ENCODE data around the gene PSMB9. TPM values are rescaled to one million over a fixed set of nuclear protein-coding genes. Genes with fewer than 3 reads are reported as not detected.

The PSMB9 gene
- total RNA-seq, 2 experiments from 2014 or later: 219 to 229 TPM

DNA sequence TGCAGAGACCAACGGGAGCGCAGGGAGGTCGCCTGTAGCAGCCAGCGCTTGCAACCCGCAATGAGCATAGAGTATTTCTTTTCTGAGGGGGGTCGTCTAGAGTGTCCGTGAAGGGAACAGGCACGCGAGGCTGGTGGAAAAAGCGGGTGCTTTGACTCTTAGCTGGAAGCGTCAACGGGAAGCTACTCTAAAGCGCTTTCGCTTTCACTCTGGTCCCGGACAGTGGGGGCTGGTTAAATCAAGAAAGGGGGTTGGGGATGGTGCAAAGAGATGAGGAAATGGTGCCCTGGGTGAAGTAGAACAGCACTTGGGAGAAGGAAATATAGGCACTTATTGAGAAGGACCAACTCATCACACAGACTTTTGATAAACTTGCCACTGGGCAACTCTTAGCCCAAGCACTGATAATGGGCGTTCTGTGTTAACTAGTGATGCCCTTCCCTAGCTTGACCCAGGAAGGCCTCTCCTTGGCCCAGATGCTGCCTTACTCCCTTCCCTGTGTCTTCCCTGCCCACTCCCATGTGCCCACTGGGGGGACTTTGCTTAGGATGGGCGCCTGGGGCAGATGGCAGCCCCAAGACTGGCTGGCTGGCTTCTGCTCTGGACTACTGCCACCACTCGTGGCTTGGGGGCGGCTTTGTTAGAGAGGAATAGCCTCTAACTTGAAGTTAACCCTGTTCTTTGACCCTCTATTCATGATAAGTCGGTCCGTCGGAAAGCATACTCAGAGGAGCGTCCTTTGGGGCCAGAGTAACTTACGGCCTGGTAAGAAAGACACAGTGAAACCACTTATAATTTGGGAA is 585 bp downstream of the PSMB9 start:
- CTCF ChIA-PET: interaction anchor here (1.0 to 12.3 kb wide), 12 partner anchors 10 to 130 kb away, joined by 3 to 400 read pairs (median 6); partner anchors contain the start of genes HLA-DMA, PSMB8 and TAP2
- intact Hi-C loops (cut with micrococcal nuclease): no loop called here
- Mint-ChIP-seq H3K4me3 (peak overlapping the region; percentile 94), H3K27ac (peak overlapping the region; percentile 100), H3K4me1 (ENCODE audit: low read depth) (peaks cover 55% of the 10 kb centered on the region), H3K36me3 (ENCODE audit: low read depth) (peaks cover 80% of the 10 kb centered on the region), H3K27me3 (no peaks in the 10 kb centered on the region), H3K9me3 (no peaks in the 10 kb centered on the region)
- ATAC-seq (peak; percentile 28), DNase-seq (peak; percentile 74)
- TF ChIP-seq, protein P1, sequence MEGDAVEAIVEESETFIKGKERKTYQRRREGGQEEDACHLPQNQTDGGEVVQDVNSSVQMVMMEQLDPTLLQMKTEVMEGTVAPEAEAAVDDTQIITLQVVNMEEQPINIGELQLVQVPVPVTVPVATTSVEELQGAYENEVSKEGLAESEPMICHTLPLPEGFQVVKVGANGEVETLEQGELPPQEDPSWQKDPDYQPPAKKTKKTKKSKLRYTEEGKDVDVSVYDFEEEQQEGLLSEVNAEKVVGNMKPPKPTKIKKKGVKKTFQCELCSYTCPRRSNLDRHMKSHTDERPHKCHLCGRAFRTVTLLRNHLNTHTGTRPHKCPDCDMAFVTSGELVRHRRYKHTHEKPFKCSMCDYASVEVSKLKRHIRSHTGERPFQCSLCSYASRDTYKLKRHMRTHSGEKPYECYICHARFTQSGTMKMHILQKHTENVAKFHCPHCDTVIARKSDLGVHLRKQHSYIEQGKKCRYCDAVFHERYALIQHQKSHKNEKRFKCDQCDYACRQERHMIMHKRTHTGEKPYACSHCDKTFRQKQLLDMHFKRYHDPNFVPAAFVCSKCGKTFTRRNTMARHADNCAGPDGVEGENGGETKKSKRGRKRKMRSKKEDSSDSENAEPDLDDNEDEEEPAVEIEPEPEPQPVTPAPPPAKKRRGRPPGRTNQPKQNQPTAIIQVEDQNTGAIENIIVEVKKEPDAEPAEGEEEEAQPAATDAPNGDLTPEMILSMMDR (IDR thresholded peaks at IDR 0.05): no peak
- POLR2A ChIA-PET: interaction anchor here (0.6 to 8.1 kb wide), 13 partner anchors 10 to 1015 kb away, joined by 3 to 458 read pairs (median 4); partner anchors contain the start of genes BRD2, PSMB8 and TAP2

DNA sequence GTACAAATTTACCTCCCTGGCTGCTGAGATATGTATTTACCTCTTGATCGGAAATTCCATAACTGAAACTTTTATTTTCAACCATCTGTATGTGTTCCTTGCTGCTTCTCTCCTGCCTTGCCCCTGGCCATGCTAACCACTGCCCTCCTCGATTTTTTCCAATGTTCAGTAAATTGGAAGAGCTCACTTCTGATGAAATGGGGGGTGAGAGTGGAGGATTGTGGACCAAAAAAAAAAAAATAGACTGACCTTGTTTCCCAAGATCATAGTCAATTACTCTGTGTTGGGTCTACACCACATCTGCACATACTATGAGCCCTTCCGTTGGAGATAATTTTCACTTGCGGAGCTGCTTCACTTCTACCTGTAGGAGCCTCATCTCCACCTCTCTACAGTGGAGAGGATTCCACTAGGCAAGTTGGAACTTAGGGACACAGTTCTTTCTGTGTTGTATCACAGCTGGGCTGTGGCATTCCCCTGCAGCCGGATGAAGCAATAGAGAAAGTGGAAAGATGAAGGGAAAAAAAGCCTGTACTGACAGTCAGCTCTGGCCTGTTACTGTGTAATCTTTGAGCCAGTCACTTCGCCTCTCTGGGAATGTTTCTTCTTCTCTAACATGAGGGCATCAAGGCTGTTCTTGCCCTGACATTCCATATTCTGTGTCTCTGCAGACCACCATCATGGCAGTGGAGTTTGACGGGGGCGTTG is 1.6 kb downstream of the PSMB9 start:
- ChIA-PET CTCF (interaction anchor here (0.7 to 12.3 kb wide), 13 partner anchors 8 to 129 kb away, joined by 3 to 400 read pairs (median 4); partner anchors contain the start of genes HLA-DMA, PSMB8 and TAP2), POLR2A (interaction anchor here (1.2 to 8.1 kb wide), 9 partner anchors 9 to 115 kb away, joined by 3 to 458 read pairs (median 9); partner anchors contain the start of genes BRD2, PSMB8 and TAP2)
- peak overlapping the region; percentile 100 for H3K27ac Mint-ChIP-seq
- DNase-seq (no peak), ATAC-seq (no peak)
- TF ChIP-seq, protein P1 (IDR thresholded peaks at IDR 0.05): no peak
- H3K27me3 Mint-ChIP-seq: no peaks in the 10 kb centered on the region
- H3K4me1 Mint-ChIP-seq (ENCODE audit: low read depth): peaks cover 51% of the 10 kb centered on the region
- intact Hi-C loops (cut with micrococcal nuclease): no loop called here
- peak overlapping the region; percentile 94 for H3K4me3 Mint-ChIP-seq
- H3K9me3 Mint-ChIP-seq: no peaks in the 10 kb centered on the region
- H3K36me3 Mint-ChIP-seq (ENCODE audit: low read depth): peaks cover 75% of the 10 kb centered on the region

DNA sequence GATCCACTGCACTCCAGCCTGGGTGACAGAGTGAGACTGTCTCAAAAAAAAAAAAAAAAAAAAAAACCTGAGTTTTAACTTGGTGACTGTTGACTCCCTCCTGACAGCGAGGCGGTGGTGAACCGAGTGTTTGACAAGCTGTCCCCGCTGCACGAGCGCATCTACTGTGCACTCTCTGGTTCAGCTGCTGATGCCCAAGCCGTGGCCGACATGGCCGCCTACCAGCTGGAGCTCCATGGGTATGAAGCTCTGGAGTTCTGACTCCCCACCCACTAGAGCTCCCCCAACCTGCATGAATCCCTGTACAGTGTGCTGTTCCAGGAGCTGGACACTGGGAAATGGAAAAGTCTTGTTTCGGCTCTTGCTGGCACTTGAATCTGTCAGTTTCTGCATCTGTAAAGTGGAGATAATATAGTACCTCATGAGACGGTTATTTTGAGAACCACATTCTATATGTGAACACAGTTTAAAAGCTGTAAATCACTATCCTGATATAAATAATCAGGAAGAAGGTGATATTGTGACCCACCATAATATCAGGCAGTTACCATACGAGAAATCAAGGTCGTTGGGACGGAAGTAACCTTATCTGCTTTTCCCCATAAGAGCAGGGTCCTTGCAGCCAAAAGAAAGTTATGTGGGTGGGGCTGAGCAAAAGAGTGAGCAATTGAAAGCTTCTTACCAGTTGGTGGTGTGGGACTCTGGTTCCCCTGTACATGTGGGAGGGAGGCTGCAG is 3.3 kb downstream of the PSMB9 start:
- TF ChIP-seq, protein P1 (IDR thresholded peaks at IDR 0.05): no peak
- DNase-seq (no peak), ATAC-seq (no peak)
- H3K4me3 Mint-ChIP-seq: peak overlapping the region; percentile 94
- ChIA-PET POLR2A (interaction anchor here (0.6 to 8.1 kb wide), 9 partner anchors 8 to 287 kb away, joined by 3 to 458 read pairs (median 3); partner anchors contain the start of genes BRD2, PSMB8 and TAP2), CTCF (interaction anchor here (0.8 to 12.3 kb wide), 11 partner anchors 9 to 129 kb away, joined by 3 to 400 read pairs (median 5); partner anchors contain the start of genes PSMB8 and TAP2)
- H3K27me3 Mint-ChIP-seq: no peaks in the 10 kb centered on the region
- peaks cover 50% of the 10 kb centered on the region for H3K4me1 Mint-ChIP-seq (ENCODE audit: low read depth)
- intact Hi-C loops (cut with micrococcal nuclease): no loop called here
- H3K27ac Mint-ChIP-seq: peak overlapping the region; percentile 63
- peaks cover 69% of the 10 kb centered on the region for H3K36me3 Mint-ChIP-seq (ENCODE audit: low read depth)
- no peaks in the 10 kb centered on the region for H3K9me3 Mint-ChIP-seq

DNA sequence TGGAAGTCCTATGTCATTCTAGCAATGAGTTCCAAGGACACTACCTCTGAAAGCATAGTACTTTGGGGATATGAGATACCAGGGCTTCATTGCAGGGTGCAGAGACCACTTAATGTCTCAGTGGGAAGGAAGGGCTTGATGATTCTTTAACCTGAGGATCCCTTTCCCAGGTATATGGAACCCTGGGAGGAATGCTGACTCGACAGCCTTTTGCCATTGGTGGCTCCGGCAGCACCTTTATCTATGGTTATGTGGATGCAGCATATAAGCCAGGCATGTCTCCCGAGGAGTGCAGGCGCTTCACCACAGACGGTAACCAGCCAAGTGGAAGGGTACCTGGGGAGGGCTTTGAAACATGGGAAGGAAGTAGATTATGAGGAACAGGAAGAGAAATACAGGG is 4.2 kb downstream of the PSMB9 start:
- H3K4me1 Mint-ChIP-seq (ENCODE audit: low read depth): peaks cover 50% of the 10 kb centered on the region
- intact Hi-C loops (cut with micrococcal nuclease): no loop called here

More for the DNA sequence above, 4.2 kb downstream of the PSMB9 start:
- DNase-seq: no peak
- CTCF ChIA-PET: interaction anchor here (0.8 to 12.3 kb wide), 10 partner anchors 8 to 127 kb away, joined by 3 to 400 read pairs (median 5); partner anchors contain the start of genes PSMB8 and TAP2
- H3K9me3 Mint-ChIP-seq: no peaks in the 10 kb centered on the region
- POLR2A ChIA-PET: interaction anchor here (1.0 to 8.1 kb wide), 8 partner anchors 9 to 113 kb away, joined by 3 to 458 read pairs (median 6); partner anchors contain the start of genes BRD2, PSMB8 and TAP2
- H3K4me3 Mint-ChIP-seq: peak overlapping the region; percentile 94
- TF ChIP-seq, protein P1 (IDR thresholded peaks at IDR 0.05): no peak
- peaks cover 62% of the 10 kb centered on the region for H3K36me3 Mint-ChIP-seq (ENCODE audit: low read depth)
- no peaks in the 10 kb centered on the region for H3K27me3 Mint-ChIP-seq
- peak overlapping the region; percentile 63 for H3K27ac Mint-ChIP-seq
- ATAC-seq: no peak
